CD14-positive monocyte (primary cell): Measurements from ENCODE around the gene SULT1B1. TPM values are rescaled to one million over a fixed set of nuclear protein-coding genes. Genes with fewer than 3 reads are reported as not detected.
A peak's percentile ranks its signal among the peaks of the same experiment; 100 is the strongest.

Source experiments
- DNase-seq, 3 donors: peaks; one replicate each; pipeline ENCODE4 v3.0.0-alpha.2; 2011 to 2022
- H2AFZ ChIP-seq: 2 replicates; pipeline ENCODE4 v1.6.0; 2012; ENCODE audit warnings: mild to moderate bottlenecking, low read depth, low read length, inconsistent platforms; ENCODE audit not compliant: insufficient read depth, poor library complexity, severe bottlenecking
- H3K27ac ChIP-seq, 2 donors: 1 replicate in 1 of 2; 2 replicates in 1 of 2; pipeline ENCODE4 v1.5.1; 2012 to 2013; ENCODE audit warnings: low read length in 2 of 2, control low read depth in 1 of 2, inconsistent platforms in 1 of 2, low read depth in 1 of 2, mild to moderate bottlenecking in 1 of 2
- H3K27me3 ChIP-seq, 2 donors: one replicate each; pipeline versions ENCODE4 v1.6.0 to v1.6.1; 2011 to 2013; ENCODE audit warnings: low read length in 2 of 2; ENCODE audit not compliant: control insufficient read depth in 2 of 2, insufficient read depth in 2 of 2
- H3K36me3 ChIP-seq, 2 donors: replicated peaks in 1 of 2; 1 replicate in 1 of 2; 2 replicates in 1 of 2; pipeline versions ENCODE4 v1.5.1 to v1.6.1; 2012 to 2013; ENCODE audit warnings: low read length in 2 of 2, control low read depth in 1 of 2, inconsistent platforms in 1 of 2, mild to moderate bottlenecking in 1 of 2; ENCODE audit not compliant: insufficient read depth in 2 of 2, control insufficient read depth in 1 of 2
- H3K4me1 ChIP-seq, 2 donors: 1 replicate in 1 of 2; 2 replicates in 1 of 2; pipeline versions ENCODE4 v1.5.1 to v1.6.1; 2012 to 2013; ENCODE audit warnings: low read length in 2 of 2, control low read depth in 1 of 2, inconsistent platforms in 1 of 2, mild to moderate bottlenecking in 1 of 2, moderate library complexity in 1 of 2; ENCODE audit not compliant: insufficient read depth in 2 of 2, control insufficient read depth in 1 of 2
- H3K4me2 ChIP-seq: replicated peaks from 2 replicates; pipeline ENCODE3; 2012; ENCODE audit warnings: low read length, moderate library complexity, mild to moderate bottlenecking; ENCODE audit not compliant: poor library complexity, severe bottlenecking; ENCODE audit errors: extremely low read depth
- H3K4me3 ChIP-seq, 3 experiments: fragments of 200-600 bp in 1 of 3; sonication (generic) in 1 of 3; replicated peaks in 1 of 3; 1 replicate in 2 of 3; 2 replicates in 1 of 3; pipeline ENCODE4 v1.5.1; 2011 to 2013; ENCODE audit warnings: low read length in 3 of 3, mild to moderate bottlenecking in 3 of 3, control low read depth in 2 of 3, low read depth in 2 of 3, inconsistent platforms in 1 of 3, moderate library complexity in 1 of 3
- H3K79me2 ChIP-seq: 2 replicates; pipeline ENCODE4 v1.6.0; 2012; ENCODE audit warnings: mild to moderate bottlenecking, control low read depth, inconsistent platforms, low read length, moderate library complexity; ENCODE audit not compliant: insufficient read depth
- H3K9ac ChIP-seq: 2 replicates; pipeline ENCODE4 v1.6.0; 2017; ENCODE audit warnings: low read length, mild to moderate bottlenecking; ENCODE audit not compliant: insufficient read depth, poor library complexity, severe bottlenecking
- H3K9me3 ChIP-seq, 2 donors: replicated peaks in 1 of 2; 1 replicate in 1 of 2; 2 replicates in 1 of 2; pipeline versions ENCODE4 v1.5.1 to v1.6.1; 2012 to 2013; ENCODE audit warnings: low read length in 2 of 2, control low read depth in 1 of 2; ENCODE audit not compliant: control insufficient read depth in 1 of 2, insufficient read depth in 1 of 2
- H4K20me1 ChIP-seq: 2 replicates; pipeline ENCODE4 v1.6.0; 2012; ENCODE audit warnings: mild to moderate bottlenecking, low read length, control low read depth, moderate library complexity; ENCODE audit not compliant: insufficient read depth
- H3K27ac Mint-ChIP-seq, 7 donors: one replicate each; pipeline ENCODE4 v1.8.0; 2020; ENCODE audit warnings: mild to moderate bottlenecking in 7 of 7, mixed read lengths in 7 of 7, moderate library complexity in 6 of 7, inconsistent platforms in 2 of 7
- H3K27me3 Mint-ChIP-seq, 3 donors: one replicate each; pipeline ENCODE4 v1.8.0; 2021 to 2022; ENCODE audit warnings: low read depth in 3 of 3, mild to moderate bottlenecking in 3 of 3, mixed read lengths in 3 of 3, moderate library complexity in 3 of 3, inconsistent platforms in 1 of 3
- H3K36me3 Mint-ChIP-seq, 2 donors: one replicate each; pipeline ENCODE4 v1.8.0; 2020; ENCODE audit warnings: mixed read lengths in 2 of 2, inconsistent platforms in 1 of 2, mild to moderate bottlenecking in 1 of 2
- H3K4me1 Mint-ChIP-seq: one replicate; pipeline ENCODE4 v1.8.0; 2020; ENCODE audit warnings: mild to moderate bottlenecking, mixed read lengths
- H3K4me3 Mint-ChIP-seq, 2 donors: one replicate each; pipeline ENCODE4 v1.8.0; 2020; ENCODE audit warnings: mild to moderate bottlenecking in 2 of 2, mixed read lengths in 2 of 2, moderate library complexity in 1 of 2
- H3K9me3 Mint-ChIP-seq, 7 donors: one replicate each; pipeline ENCODE4 v1.8.0; 2020 to 2022; ENCODE audit warnings: mixed read lengths in 7 of 7, mild to moderate bottlenecking in 6 of 7, moderate library complexity in 6 of 7, inconsistent platforms in 2 of 7
- WGBS: methylation state at CpG from one replicate; pipeline ENCODE4 v1.1.5; 2013; ENCODE audit warnings: missing lambda C conversion rate; ENCODE audit not compliant: insufficient coverage; 5-methylcytosine and 5-hydroxymethylcytosine counted together
- intact Hi-C, 2 donors: fragments of 100-400 bp; cut with micrococcal nuclease; formaldehyde crosslinking; loops; one replicate each; pipeline versions ENCODE4 v1.15.0 to v1.15.1; 2023
- polyA plus RNA-seq, 3 donors: library from polyadenylated mRNA; depleted of rRNA in 1 of 3; unstranded in 2 of 3; stranded (reverse) in 1 of 3; fragments of 300-500 nt in 2 of 3; fragments of >200 nt in 1 of 3; fragmentation: Illumina TruSeq in 2 of 3; gene quantifications; 1 replicate in 2 of 3; 2 replicates in 1 of 3; pipeline ENCODE4 v1.2.3, GENCODE V29; 2012 to 2021
- TF ChIP-seq, protein P1 (sequence below): fragments of 200-600 bp; IDR thresholded peaks from one replicate; pipeline ENCODE4 v1.8.0; 2022; ENCODE audit warnings: antibody characterized with exemption, mild to moderate bottlenecking

Gene SULT1B1
- polyA plus RNA-seq, 3 donors = 3.4 to 15.6 (median 11.2) TPM

DNA sequence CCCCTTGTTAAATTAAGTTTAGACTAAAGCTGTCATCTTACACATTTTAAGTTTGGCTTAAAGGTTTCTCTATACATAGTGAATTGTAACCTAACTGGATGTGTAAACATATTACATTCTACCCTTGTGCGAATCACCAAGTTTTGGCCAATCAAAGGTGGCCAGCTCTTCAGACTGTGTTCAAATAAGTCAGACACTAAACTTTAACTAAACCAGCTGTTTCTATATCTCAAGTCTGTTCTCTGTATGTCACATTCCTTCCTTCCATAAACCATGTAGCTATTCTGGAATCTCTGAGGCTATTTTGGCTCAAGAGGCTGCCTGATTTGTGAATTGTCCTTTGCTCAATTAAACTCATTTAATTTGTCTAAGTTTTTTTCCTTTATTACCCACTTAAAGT, 6.7 kb downstream of the SULT1B1 start:
- TF ChIP-seq, protein P1, sequence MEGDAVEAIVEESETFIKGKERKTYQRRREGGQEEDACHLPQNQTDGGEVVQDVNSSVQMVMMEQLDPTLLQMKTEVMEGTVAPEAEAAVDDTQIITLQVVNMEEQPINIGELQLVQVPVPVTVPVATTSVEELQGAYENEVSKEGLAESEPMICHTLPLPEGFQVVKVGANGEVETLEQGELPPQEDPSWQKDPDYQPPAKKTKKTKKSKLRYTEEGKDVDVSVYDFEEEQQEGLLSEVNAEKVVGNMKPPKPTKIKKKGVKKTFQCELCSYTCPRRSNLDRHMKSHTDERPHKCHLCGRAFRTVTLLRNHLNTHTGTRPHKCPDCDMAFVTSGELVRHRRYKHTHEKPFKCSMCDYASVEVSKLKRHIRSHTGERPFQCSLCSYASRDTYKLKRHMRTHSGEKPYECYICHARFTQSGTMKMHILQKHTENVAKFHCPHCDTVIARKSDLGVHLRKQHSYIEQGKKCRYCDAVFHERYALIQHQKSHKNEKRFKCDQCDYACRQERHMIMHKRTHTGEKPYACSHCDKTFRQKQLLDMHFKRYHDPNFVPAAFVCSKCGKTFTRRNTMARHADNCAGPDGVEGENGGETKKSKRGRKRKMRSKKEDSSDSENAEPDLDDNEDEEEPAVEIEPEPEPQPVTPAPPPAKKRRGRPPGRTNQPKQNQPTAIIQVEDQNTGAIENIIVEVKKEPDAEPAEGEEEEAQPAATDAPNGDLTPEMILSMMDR = no peak
- intact Hi-C loops = no loop called here
- Mint-ChIP-seq H3K4me3 (no peak overlapping the region), H3K9me3 (peaks cover 13 to 27% (median 22%) of the 10 kb centered on the region in 7 donors), H3K27ac (no peak overlapping the region), H3K27me3 (peaks cover 0 to 1% (median 0%) of the 10 kb centered on the region in 3 donors), H3K36me3 (peaks cover 18 to 37% of the 10 kb centered on the region in 2 donors), H3K4me1 (peaks cover 69% of the 10 kb centered on the region)
- DNase-seq = no peak
- peaks cover 18% of the 10 kb centered on the region for H3K79me2 ChIP-seq
- H3K4me3 ChIP-seq = no peak overlapping the region
- WGBS = no CpG with 5 or more reads among the region's 1 CpG
- no peak overlapping the region for H3K4me2 ChIP-seq
- no peak overlapping the region for H3K9ac ChIP-seq
- no peak overlapping the region for H2AFZ ChIP-seq
- peaks cover 7 to 23% of the 10 kb centered on the region in 2 donors for H3K9me3 ChIP-seq
- no peak overlapping the region for H3K27ac ChIP-seq
- H4K20me1 ChIP-seq = no peaks in the 10 kb centered on the region
- no peaks in the 10 kb centered on the region for H3K36me3 ChIP-seq
- H3K27me3 ChIP-seq = no peaks in the 10 kb centered on the region
- H3K4me1 ChIP-seq = peaks cover 39 to 54% of the 10 kb centered on the region in 2 donors

- no peaks in the 10 kb centered on the region for H3K79me2 ChIP-seq
- H3K4me1 ChIP-seq = peaks cover 28 to 38% of the 10 kb centered on the region in 2 donors
- TF ChIP-seq, protein P1 = no peak
- Mint-ChIP-seq H3K9me3 (peaks cover 27 to 47% (median 44%) of the 10 kb centered on the region in 7 donors), H3K4me3 (no peak overlapping the region), H3K4me1 (peaks cover 52% of the 10 kb centered on the region), H3K27me3 (peaks cover 0 to 1% (median 0%) of the 10 kb centered on the region in 3 donors), H3K27ac (peak overlapping the region; percentile 45 to 83 (median 73)), H3K36me3 (peaks cover 35 to 61% of the 10 kb centered on the region in 2 donors)
- peak overlapping the region in 1 of 3 experiments; percentile 25 for H3K4me3 ChIP-seq
- no peak overlapping the region for H3K9ac ChIP-seq
- intact Hi-C loops = no loop called here
- H2AFZ ChIP-seq = no peak overlapping the region
- DNase-seq = no peak
- no peak overlapping the region for H3K4me2 ChIP-seq
- H3K9me3 ChIP-seq = peaks cover 21 to 39% of the 10 kb centered on the region in 2 donors
- peak overlapping the region in 1 of 2 donors; percentile 72 for H3K27ac ChIP-seq
- no peaks in the 10 kb centered on the region for H4K20me1 ChIP-seq
- no peaks in the 10 kb centered on the region for H3K27me3 ChIP-seq
- peaks cover 0 to 10% of the 10 kb centered on the region in 2 donors for H3K36me3 ChIP-seq
These were observed 10.1 kb downstream of the SULT1B1 start for GRCh38 chr4:69750346-69750745.
